Loucy (cell line): ENCODE data around the gene NECAB3.

ENCODE experiments used
- H2AFZ ChIP-seq: fragments of 200-600 bp; sonication (generic); 2 replicates; pipeline ENCODE4 v1.6.0; 2016; ENCODE audit warnings: antibody characterized with exemption, mild to moderate bottlenecking, low read length, moderate library complexity
- H3F3A ChIP-seq: fragments of 200-600 bp; 2 replicates; pipeline ENCODE4 v1.6.0; 2016; ENCODE audit warnings: antibody characterized with exemption, low read depth, mild to moderate bottlenecking
- H3K27me3 ChIP-seq: fragments of 200-600 bp; sonication (generic); 2 replicates; pipeline ENCODE4 v1.6.1; 2014; ENCODE audit warnings: low read length, mild to moderate bottlenecking; ENCODE audit not compliant: insufficient read depth, poor library complexity, severe bottlenecking
- H3K36me3 ChIP-seq: fragments of 200-600 bp; sonication (generic); 2 replicates; pipeline ENCODE4 v1.6.1; 2016; ENCODE audit warnings: low read length; ENCODE audit not compliant: insufficient read depth
- H3K4me1 ChIP-seq: fragments of 200-600 bp; sonication (generic); 2 replicates; pipeline ENCODE4 v1.5.1; 2014; ENCODE audit warnings: low read length, mild to moderate bottlenecking; ENCODE audit not compliant: insufficient read depth, poor library complexity, severe bottlenecking
- H3K4me2 ChIP-seq: fragments of 200-600 bp; sonication (generic); 2 replicates; pipeline ENCODE4 v1.6.0; 2014; ENCODE audit warnings: antibody characterized with exemption, low read length, low read depth, mild to moderate bottlenecking; ENCODE audit not compliant: poor library complexity, severe bottlenecking
- H3K4me3 ChIP-seq: fragments of 200-600 bp; sonication (generic); 2 replicates; pipeline ENCODE4 v1.5.1; 2014; ENCODE audit warnings: low read length, mild to moderate bottlenecking, mixed read lengths; ENCODE audit not compliant: poor library complexity, severe bottlenecking
- H3K79me2 ChIP-seq: fragments of 200-600 bp; sonication (generic); 2 replicates; pipeline ENCODE4 v1.6.1; 2014; ENCODE audit warnings: low read length; ENCODE audit not compliant: insufficient read depth
- H3K9ac ChIP-seq: fragments of 200-600 bp; sonication (generic); 2 replicates; pipeline ENCODE4 v1.6.0; 2014; ENCODE audit warnings: mild to moderate bottlenecking, low read depth, low read length, moderate library complexity; ENCODE audit not compliant: poor library complexity, severe bottlenecking
- H3K9me2 ChIP-seq: fragments of 200-600 bp; sonication (generic); replicated peaks from 2 replicates; pipeline ENCODE4 v1.6.1; 2016; ENCODE audit warnings: low read depth, low read length, mixed read lengths
- H3K9me3 ChIP-seq: fragments of 200-600 bp; sonication (generic); 2 replicates; pipeline ENCODE4 v1.6.1; 2014; ENCODE audit warnings: mild to moderate bottlenecking, antibody characterized with exemption, low read length, low read depth; ENCODE audit not compliant: insufficient read depth
- H4K20me1 ChIP-seq: fragments of 200-600 bp; sonication (generic); 2 replicates; pipeline ENCODE4 v1.6.0; 2014; ENCODE audit warnings: antibody characterized with exemption, low read length, mild to moderate bottlenecking; ENCODE audit not compliant: insufficient read depth, poor library complexity, severe bottlenecking
- CTCF ChIP-seq: fragments of 200-600 bp; sonication (generic); conservative IDR thresholded peaks from 2 replicates; pipeline ENCODE4 v1.5.1; 2014; ENCODE audit warnings: mild to moderate bottlenecking, antibody characterized with exemption, low read length
- EZH2phosphoT487 ChIP-seq: fragments of 200-600 bp; IDR thresholded peaks from 2 replicates; pipeline ENCODE4 v1.6.1; 2018; ENCODE audit warnings: antibody characterized with exemption, mild to moderate bottlenecking, moderate library complexity, borderline replicate concordance

NECAB3 gene

GRCh38 chr20:33664762-33665144 lies 9.5 kb downstream of the NECAB3 start:
- Histone ChIP-seq H3F3A (no peaks in the 10 kb centered on the region), H3K4me1 (peaks cover 20% of the 10 kb centered on the region), H3K79me2 (no peaks in the 10 kb centered on the region), H2AFZ (no peak overlapping the region), H3K4me2 (peak overlapping the region; percentile 91), H3K9ac (peak overlapping the region; percentile 86), H3K9me3 (no peaks in the 10 kb centered on the region), H3K9me2 (no peaks in the 10 kb centered on the region), H4K20me1 (no peaks in the 10 kb centered on the region), H3K4me3 (peak overlapping the region; percentile 76), H3K27me3 (no peaks in the 10 kb centered on the region), H3K36me3 (no peaks in the 10 kb centered on the region)
- TF ChIP-seq CTCF (no peak), EZH2phosphoT487 (no peak)

DNA sequence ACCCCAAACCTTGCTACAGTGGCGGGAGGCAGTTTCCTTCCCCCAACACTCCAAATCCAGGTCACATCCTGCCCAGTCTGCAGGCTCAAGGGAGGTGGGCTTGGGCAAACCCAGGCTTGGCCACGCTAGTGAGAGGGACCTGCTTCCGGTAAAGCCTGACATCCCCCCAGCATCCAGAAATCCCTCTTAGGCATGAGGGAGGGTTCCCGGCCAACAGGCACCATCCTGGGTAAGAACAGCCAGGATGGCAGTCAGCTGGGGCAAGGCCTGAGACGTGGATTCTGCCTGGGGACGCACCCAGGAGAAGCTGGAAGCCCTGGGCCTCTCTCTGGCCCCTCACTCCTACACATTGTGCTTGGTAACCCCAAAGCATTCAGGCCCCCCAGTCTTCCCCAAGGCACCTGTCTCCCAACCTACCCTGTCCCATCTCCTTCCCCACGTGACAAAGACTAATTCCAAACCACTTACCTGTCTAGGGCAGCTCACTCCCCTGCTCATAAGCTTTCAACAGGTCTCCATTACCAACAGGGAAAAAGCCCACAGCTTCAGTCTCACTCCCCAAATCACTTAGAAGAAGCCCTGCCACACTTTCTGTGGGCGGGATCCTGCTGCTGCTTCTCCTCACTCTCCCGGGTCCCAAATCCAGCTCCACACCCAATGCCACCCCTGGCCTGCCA lies 10.0 kb downstream of the NECAB3 start:
- Histone ChIP-seq H3K9ac (peak overlapping the region; percentile 86), H4K20me1 (no peaks in the 10 kb centered on the region), H3K36me3 (no peaks in the 10 kb centered on the region), H3K4me1 (peaks cover 20% of the 10 kb centered on the region), H3K9me3 (no peaks in the 10 kb centered on the region), H3K4me3 (peak overlapping the region; percentile 76), H3K4me2 (peak overlapping the region; percentile 91), H2AFZ (peak overlapping the region; percentile 76), H3K27me3 (no peaks in the 10 kb centered on the region), H3K9me2 (no peaks in the 10 kb centered on the region), H3F3A (no peaks in the 10 kb centered on the region), H3K79me2 (no peaks in the 10 kb centered on the region)
- TF ChIP-seq EZH2phosphoT487 (no peak), CTCF (no peak)

DNA sequence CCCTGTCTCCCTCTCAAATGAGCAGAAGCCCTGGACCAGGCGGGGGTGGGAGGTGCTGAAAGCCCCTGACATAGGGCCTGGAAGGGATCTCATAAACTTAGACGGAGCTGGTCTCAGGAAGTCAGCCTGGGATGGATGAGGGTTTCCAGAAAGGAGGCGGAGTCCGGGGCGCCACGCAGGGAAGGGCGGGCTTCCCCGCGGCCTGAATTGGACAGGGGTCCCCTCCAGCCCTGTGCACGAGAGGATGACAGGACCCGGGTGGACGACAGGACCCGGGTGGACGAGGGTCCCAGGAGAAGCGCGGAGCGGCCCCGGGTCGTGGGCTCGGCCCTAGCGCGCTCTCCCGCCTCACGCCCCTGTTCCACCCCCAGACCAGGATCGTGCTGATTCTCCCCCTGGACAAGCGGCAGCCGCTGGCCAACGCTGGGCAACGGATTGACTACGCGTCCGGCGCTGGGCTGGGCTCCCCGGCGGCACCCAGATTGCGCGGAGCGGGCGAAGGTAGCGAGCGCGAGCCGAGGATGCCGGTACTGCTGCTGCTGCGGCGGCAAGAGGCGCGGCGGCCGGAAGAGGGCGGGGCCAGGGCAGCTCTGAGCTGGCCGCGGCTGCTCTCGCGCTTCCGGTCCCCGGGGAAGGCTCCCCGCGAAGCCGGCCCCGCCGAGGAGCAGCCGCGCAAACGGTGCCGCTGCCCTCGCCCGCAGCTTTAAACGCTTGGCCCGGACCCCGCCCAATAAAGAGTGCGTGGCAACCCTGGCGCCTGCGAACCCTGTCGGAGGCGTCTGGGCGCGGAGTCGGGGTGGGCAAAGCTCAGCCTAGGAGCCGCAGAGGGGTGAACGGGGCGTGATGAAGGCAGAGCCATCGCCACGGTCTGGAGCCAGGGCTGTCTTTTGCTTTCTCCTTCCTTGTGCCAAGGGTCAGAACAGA lies 10.8 kb downstream of the NECAB3 start:
- peak overlapping the region; percentile 76 for H2AFZ ChIP-seq

More for the DNA sequence above, 10.8 kb downstream of the NECAB3 start:
- no peaks in the 10 kb centered on the region for H4K20me1 ChIP-seq
- peak overlapping the region; percentile 91 for H3K4me2 ChIP-seq
- no peaks in the 10 kb centered on the region for H3K27me3 ChIP-seq
- H3K9me2 ChIP-seq, result no peaks in the 10 kb centered on the region
- H3K79me2 ChIP-seq, result no peaks in the 10 kb centered on the region
- H3K4me3 ChIP-seq, result peak overlapping the region; percentile 76
- peak overlapping the region; percentile 86 for H3K9ac ChIP-seq
- no peaks in the 10 kb centered on the region for H3F3A ChIP-seq
- no peaks in the 10 kb centered on the region for H3K9me3 ChIP-seq
- peaks cover 20% of the 10 kb centered on the region for H3K4me1 ChIP-seq
- no peak for TF ChIP-seq CTCF
- TF ChIP-seq EZH2phosphoT487, result no peak
- no peaks in the 10 kb centered on the region for H3K36me3 ChIP-seq
